ENCODE results near the gene HAO2.
"Not testable (repeated sequence)": the region's sequence is repeated elsewhere in the genome, so short reads cannot be mapped to it uniquely, and the experiment has no call there.

Gene HAO2

DNA sequence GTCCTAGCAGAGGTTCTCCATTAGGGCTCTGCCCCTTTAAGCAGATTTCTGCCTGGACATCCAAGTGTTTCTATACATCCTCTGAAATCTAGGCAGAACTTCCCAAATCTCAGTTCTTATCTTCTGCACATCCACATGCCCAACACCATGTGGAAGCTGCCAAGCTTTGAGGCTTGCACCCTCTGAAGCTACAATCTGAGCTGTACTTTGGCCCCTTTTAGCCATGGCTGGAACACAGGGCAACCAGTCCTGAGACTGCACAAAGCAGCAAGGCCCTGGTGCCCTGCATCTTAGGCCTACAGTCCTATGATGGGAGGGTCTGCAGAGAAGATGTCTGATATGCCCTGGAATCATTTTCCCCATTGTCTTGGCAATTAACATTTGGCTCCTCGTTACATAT is 8.0 kb downstream of the HAO2 start:
- DNase-seq (ENCODE audit: extremely low read depth in 1 of 2, low read depth in 1 of 2): no peak

- DNase-seq (ENCODE audit: extremely low read depth in 1 of 2, low read depth in 1 of 2): not testable (repeated sequence)
Measured at GRCh38 chr1:119377594-119377993, 9.0 kb downstream of the HAO2 start.

DNA sequence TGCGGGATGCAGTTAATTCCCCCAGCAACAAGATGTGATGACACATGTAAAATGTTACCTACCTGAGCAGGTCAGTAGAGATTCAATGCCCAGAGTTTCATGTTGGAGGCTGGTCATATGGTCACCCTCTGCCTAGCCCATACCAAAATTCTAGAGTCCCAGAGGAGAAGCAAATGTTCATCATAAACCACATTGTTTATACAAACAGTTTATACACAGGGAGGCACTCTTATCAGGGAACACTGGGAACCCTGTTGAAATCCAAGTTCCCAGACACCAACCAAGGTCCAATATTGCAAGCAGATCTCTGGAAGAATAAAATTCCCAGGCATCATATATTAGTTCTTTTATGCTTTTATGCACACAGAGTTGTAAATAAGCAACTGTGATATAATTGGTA is 10.5 kb downstream of the HAO2 start:
- DNase-seq (ENCODE audit: extremely low read depth in 1 of 2, low read depth in 1 of 2): no peak

DNA sequence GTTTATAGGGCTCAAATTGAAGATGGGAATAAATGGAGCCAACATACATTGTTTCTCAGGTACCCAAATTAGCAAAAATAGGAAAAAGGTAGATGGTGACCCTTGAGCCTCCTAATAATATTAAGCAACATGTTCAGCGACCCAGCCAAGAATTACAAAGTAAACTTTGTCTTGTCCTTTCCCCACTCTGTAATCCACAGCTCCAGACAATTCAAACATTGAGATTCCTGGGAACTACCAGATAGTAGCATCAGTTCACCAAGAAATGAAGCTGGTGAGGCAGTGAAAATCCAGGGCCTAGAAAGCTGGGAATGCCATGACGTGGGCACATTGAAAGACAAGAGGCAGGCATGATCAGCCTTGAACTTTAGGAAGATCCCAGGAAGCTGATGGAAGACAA is 11.7 kb downstream of the HAO2 start:
- no peak for DNase-seq (ENCODE audit: extremely low read depth in 1 of 2, low read depth in 1 of 2)

DNA sequence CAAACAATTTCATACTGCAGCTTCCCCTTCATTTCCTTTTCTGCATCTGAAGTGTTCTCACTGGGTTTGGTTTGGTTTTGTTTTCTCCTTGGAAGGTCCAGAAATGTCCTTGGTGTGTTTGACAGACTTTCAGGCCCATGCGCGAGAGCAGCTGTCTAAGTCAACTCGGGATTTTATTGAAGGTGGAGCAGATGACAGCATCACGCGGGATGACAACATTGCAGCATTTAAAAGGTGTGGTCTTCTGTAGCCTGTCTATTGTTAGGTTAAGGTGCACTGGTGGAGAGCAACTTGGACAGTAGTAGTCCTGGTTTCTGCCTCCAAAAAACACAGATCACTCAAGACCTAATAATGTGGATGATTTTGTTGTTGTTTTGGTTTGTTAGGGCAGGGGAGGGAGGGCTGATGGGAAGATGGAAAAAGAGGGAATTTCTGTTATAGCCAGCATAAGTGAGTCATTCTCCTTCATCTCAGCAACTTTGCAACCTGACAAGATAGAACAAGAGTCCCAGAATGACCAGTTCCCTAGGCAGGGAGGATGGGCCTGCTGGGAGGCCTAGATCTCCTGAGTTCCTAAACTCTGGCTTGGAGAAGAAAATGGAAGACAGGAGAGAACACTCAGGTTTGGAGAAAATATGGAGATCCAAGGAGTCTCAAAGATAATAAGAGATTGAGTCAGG is 12.5 kb downstream of the HAO2 start:
- no peak for DNase-seq (ENCODE audit: extremely low read depth in 1 of 2, low read depth in 1 of 2)

DNA sequence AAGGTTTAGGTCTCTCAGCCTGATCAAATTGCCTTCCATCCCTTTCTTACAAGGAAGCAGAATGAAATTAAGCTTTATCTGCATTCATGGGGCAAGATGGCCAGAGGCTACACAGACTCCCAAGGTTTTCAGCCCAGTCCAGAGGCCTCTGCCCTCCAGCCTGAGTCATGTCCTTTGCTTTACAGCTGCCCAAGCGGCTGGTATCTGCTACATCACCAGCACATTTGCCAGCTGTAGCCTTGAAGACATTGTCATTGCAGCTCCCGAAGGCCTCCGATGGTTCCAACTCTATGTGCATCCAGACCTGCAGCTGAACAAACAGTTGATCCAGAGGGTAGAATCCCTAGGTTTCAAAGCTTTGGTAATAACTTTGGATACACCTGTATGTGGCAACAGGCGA is 16.0 kb downstream of the HAO2 start:
- DNase-seq (ENCODE audit: extremely low read depth in 1 of 2, low read depth in 1 of 2): no peak

DNA sequence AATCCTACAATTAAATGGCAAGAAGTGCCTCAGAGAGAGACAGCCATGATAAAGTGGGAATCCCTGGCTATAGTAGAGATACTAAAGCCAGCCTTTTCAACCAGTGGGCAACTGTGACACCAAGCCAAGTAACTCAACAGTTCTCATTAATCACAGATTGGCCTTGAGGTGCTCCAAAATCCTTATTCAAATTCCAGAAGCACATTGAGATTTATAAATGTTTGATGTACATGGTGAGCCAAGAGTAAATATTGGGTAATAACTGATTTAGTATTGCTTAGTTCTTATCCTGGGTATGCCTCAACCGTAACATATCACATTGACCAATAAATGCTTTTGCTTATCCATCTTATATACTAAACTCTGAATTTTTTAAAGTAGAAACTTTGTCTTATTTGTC is 17.1 kb downstream of the HAO2 start:
- DNase-seq (ENCODE audit: extremely low read depth in 1 of 2, low read depth in 1 of 2): no peak

GRCh38 chr1:119387858-119388257 is 19.3 kb downstream of the HAO2 start:
- DNase-seq (ENCODE audit: extremely low read depth in 1 of 2, low read depth in 1 of 2): no peak

GRCh38 chr1:119388450-119388849 is 19.9 kb downstream of the HAO2 start:
- DNase-seq (ENCODE audit: extremely low read depth in 1 of 2, low read depth in 1 of 2): no peak

- DNase-seq (ENCODE audit: extremely low read depth in 1 of 2, low read depth in 1 of 2): no peak
Measured at GRCh38 chr1:119390526-119390925, 21.9 kb downstream of the HAO2 start.

DNA sequence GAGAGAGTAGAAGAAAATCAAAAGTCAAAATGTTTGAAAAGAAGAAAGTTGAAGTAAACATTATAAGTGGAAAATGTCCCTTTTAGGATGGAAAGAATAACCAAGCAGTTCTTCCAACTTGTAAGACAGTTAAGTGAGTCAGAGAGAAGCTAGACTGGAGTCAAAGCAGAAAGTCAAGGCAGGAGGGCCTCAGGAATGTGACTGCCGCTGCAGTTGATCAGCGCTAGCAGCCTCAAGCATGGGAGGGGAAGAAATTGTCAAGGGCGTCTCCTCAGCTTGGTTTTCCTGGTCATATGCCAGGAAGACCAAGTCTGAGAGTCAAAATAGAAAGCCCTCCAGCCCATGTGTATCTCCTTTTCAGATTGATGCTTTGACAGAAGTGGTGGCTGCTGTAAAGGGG is 23.2 kb downstream of the HAO2 start:
- DNase-seq (ENCODE audit: extremely low read depth in 1 of 2, low read depth in 1 of 2): no peak

- DNase-seq (ENCODE audit: extremely low read depth in 1 of 2, low read depth in 1 of 2): no peak
Measured at GRCh38 chr1:119394085-119394484, 25.5 kb downstream of the HAO2 start.

- DNase-seq (ENCODE audit: extremely low read depth in 1 of 2, low read depth in 1 of 2): no peak
Measured at GRCh38 chr1:119396982-119397381, 28.4 kb downstream of the HAO2 start.

DNA sequence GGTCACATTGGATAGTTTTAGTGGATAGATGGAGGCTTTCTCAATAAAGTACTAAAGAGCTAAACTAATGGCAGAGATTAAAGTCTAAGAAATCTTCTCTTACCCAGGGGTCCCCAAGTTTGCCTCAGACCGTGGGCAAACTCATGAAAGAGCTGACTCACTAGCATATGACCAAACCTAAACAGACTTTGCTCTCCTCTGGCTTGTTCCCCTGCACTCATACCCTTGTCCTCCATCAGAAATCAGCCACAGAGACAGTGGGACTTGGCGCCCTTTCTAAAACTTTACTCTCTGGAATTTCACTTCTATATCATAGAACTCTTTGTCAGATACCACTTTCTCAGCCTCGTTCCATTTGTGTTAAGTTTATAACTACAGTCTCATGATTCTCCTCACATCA is 29.4 kb downstream of the HAO2 start:
- no peak for DNase-seq (ENCODE audit: extremely low read depth in 1 of 2, low read depth in 1 of 2)

GRCh38 chr1:119404736-119405135 is 36.2 kb downstream of the HAO2 start:
- no peak for DNase-seq (ENCODE audit: extremely low read depth in 1 of 2, low read depth in 1 of 2)

GRCh38 chr1:119409731-119410130 is 41.1 kb downstream of the HAO2 start:
- DNase-seq (ENCODE audit: extremely low read depth in 1 of 2, low read depth in 1 of 2): no peak

DNA sequence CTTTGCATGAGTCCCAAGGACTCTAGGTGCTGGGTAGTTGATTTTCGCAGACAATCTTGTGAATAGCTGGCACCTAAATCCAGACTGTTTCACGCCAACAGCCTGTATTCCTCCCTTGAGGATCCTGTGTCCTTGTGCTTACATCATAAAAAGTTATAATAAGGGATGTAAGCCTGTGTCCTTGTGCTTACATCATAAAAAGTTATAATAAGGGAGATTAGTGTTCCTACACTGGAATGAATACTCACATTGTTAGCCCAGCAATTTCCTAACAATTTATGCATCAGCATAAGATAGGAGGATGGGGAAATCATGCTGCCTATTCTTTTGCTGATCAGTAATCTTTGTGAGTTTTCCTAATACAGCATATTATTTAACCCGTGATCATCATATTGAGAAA is 42.4 kb downstream of the HAO2 start:
- DNase-seq (ENCODE audit: extremely low read depth in 1 of 2, low read depth in 1 of 2): no peak

GRCh38 chr1:119414950-119415349 is 46.4 kb downstream of the HAO2 start, which contains the start of gene HSD3B2:
TSS of gene HSD3B2 (plus strand) at chr1:119415150. CDS start at chr1:119415420, 270 bp downstream.
- no peak for DNase-seq (ENCODE audit: extremely low read depth in 1 of 2, low read depth in 1 of 2)

- no peak for DNase-seq (ENCODE audit: extremely low read depth in 1 of 2, low read depth in 1 of 2)
Measured at GRCh38 chr1:119416006-119416640, 47.5 kb downstream of the HAO2 start.

- no peak for DNase-seq (ENCODE audit: extremely low read depth in 1 of 2, low read depth in 1 of 2)
Measured at GRCh38 chr1:119419109-119419508, 50.5 kb downstream of the HAO2 start.

DNA sequence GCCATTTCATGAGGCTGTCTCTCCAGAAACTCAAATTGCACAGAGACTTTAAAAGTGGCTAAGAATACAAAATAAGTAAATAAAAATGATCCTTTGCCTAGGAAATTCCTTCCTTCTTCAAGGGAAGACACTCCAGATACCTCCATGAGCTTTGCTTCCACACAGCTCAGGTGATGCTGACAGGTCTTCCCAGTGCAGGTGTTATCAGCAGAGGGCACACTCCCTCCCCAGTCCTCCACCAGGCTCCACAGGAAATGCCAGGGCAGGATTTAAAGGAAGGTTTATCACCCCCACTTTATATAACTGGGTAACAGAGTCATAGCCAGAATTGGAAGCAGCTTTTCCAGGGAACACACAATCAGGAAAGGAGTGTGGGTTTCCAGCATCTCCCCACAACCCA is 52.1 kb downstream of the HAO2 start:
- DNase-seq (ENCODE audit: extremely low read depth in 1 of 2, low read depth in 1 of 2): no peak

DNA sequence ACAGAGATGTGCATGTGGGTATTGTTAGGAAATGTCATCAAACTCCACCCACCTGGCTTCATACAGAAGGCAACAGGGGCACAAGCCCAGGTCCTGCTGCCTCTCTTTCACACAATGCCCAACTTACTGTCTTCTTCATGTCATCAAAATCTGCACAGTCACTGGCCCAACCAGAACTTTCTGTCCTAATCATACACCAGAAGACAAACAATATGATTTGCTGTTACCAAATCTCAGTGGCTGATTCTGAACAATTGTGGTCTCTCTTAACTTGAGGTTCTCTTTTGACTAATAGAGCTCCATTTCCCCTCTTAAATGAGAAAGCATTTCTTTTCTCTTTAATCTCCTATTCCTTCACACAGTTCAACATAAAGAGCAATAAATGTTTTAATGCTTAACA is 54.0 kb downstream of the HAO2 start:
- no peak for DNase-seq (ENCODE audit: extremely low read depth in 1 of 2, low read depth in 1 of 2)

- DNase-seq (ENCODE audit: extremely low read depth in 1 of 2, low read depth in 1 of 2): no peak
Measured at GRCh38 chr1:119428991-119429390, 60.4 kb downstream of the HAO2 start.

Measured in stimulated activated CD8-positive, alpha-beta memory T cell treated with anti-CD3 and anti-CD28 coated beads, Interleukin-7, amount 100 ng/mL, for 48 hours (primary cell).